ENCODE data around the gene ADAM12.

DNA sequence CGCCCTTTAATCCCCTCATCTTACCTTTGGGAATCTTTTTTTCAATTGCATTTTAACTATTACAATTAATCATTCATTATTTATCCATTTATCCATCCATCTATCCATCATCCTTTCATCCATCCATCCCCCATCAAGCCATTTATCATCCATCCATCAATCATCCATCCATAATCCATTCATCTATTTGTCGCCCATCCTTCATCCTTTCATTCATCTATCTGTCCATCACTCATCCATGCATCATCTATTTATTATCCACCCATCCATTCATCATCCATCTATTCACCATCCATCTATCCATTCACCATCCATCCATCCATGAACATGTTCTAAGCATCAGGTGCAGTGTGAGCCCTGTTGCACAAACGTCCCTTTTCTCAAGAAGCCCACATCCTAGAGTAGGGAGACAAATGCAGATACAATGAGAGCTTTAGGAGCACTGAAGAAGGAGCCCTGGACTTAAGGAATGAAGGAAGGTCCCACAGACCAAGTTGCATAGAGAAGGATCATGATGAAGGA is 199.5 kb downstream of the ADAM12 start:
- no peak for TF ChIP-seq CTCF (IDR thresholded peaks at IDR 0.05)
- TF ChIP-seq POLR2A (IDR thresholded peaks at IDR 0.05) = no peak
